Ureter (tissue), 1 donor: ENCODE data around the gene TLR5. TPM values are rescaled to one million over a fixed set of nuclear protein-coding genes. Genes with fewer than 3 reads are reported as not detected.

Source experiments
- DNase-seq: peaks from one replicate; pipeline ENCODE4 v3.0.0-alpha.2; 2020; ENCODE audit warnings: low spot score
- total RNA-seq: library from RNA; stranded (reverse); gene quantifications from one replicate; pipeline ENCODE4 v1.2.4, GENCODE V29; 2023
- donor health status: DM: yes; HTN: yes; CAD: no.

The TLR5 gene
- total RNA-seq, 1 donor from 2014 or later, result 24.7 TPM

DNA sequence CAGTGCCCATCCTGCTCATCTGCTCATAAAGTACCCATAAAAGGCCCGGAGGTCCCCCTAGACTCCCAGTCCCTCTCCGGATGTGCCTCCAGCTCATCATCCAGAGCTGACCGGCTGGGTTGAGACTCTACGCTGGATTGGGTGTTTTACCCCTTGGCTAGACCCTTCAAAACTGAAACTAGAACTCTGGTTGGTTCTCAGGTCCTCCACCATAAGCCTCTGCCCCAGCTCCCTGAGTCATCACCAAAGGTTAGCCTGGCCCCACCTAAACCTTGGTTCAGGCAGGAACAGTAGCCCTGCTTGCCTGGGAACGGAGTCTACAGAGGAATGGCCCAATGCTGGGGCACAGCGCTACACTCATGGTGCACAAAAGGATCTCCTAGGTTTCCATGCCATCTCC, 75.1 kb downstream of the TLR5 start:
- DNase-seq, result no peak

DNA sequence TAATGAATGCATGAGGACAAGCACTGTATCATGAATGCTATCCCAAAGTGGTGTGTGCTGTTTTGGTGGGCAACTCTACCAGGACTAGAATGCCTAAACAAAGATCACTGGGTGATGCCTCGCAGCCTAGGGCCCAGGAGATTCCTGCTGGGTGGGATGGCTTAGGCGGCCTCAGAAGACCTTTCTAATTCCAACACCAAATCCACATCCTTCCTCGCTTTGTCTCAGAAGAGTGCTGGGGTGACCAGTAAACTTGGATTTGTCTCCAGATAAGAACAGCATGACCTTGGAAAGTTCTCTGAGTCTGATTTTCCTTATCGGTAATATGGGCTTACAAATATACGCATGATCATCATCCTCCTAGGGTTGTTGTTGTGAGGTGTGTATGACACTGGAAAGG, 76.6 kb downstream of the TLR5 start:
- no peak for DNase-seq

DNA sequence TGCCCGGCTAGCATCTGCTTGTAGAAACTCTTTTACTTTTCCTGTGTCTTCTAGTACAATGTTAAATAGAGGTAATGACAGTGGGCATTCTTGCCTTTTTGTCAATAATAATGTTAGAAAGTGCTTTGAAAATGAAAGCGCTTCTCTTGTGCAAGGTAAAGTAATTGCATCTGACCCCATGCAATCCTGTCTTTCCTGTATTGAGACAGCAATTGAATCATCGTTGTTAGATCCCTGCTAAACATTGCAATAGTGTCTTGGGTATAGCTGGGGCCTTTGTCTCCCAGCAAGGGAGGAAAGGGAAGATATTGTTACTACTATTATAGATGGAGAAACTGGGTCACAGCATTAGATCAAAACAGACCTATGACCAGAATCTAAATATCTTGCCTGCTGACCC, 80.9 kb downstream of the TLR5 start:
- DNase-seq, result no peak

DNA sequence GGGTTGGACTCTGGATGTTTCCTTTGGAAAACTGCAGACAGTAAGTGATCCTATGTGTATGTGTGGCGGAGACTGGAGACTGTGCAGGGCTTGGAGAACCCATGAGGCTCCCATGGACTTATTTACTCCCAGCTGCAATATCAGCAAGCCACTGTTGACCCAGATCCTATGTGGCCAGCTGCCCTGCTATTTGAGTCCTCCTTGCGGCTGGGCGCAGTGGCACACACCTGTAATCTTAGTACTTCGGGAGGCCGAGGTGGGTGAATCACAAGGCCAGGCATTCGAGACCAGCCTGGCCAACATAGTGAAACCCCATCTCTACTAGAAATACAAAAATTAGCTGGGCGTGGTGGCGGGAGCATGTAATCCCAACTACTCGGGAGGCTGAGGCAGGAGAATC, 83.5 kb downstream of the TLR5 start:
- DNase-seq, result no peak

Other genes starting within 250 kb of the TLR5 start
- 21.9 TPM for gene SUSD4, start 220.9 kb upstream of the TLR5 start, total RNA-seq